HepG2 (cell line): ENCODE data around the gene PRRT2. TPM values are rescaled to one million over a fixed set of nuclear protein-coding genes. Genes with fewer than 3 reads are reported as not detected.

Source experiments
- BCLAF1 ChIP-seq: fragments of 450-650 bp; IDR thresholded peaks from 2 replicates; pipeline ENCODE4 v1.6.1; 2017; ENCODE audit warnings: mild to moderate bottlenecking
- BRD4 ChIP-seq: sonication (generic); formaldehyde crosslinking; IDR thresholded peaks from 2 replicates; pipeline ENCODE4 v1.4.0; 2020; ENCODE audit warnings: missing genetic modification reagents
- CBX5 ChIP-seq: sonication (generic); formaldehyde crosslinking; IDR thresholded peaks from 2 replicates; pipeline ENCODE4 v1.4.0; 2020; ENCODE audit warnings: missing genetic modification reagents, borderline replicate concordance
- ETS1 ChIP-seq: sonication (generic); formaldehyde crosslinking; IDR thresholded peaks from 2 replicates; pipeline ENCODE4 v1.4.0; 2020; ENCODE audit warnings: missing genetic modification reagents
- HNF4A ChIP-seq: sonication (generic); formaldehyde crosslinking; IDR thresholded peaks from 2 replicates; pipeline ENCODE4 v1.4.0; 2020; ENCODE audit warnings: missing genetic modification reagents
- HOMEZ ChIP-seq: IDR thresholded peaks from 2 replicates; pipeline ENCODE4 v1.6.1; 2016; ENCODE audit warnings: low read depth
- KDM2A ChIP-seq: sonication (generic); formaldehyde crosslinking; IDR thresholded peaks from 2 replicates; pipeline ENCODE4 v1.4.0; 2020; ENCODE audit warnings: low read depth, missing genetic modification reagents, borderline replicate concordance
- MBNL3 ChIP-seq: fragments of 250-450 bp; sonication (Bioruptor Pico); conservative IDR thresholded peaks from 2 replicates; pipeline ENCODE4 v1.8.0; 2022; ENCODE audit warnings: mild to moderate bottlenecking, inconsistent platforms
- MXD4 ChIP-seq: IDR thresholded peaks from 2 replicates; pipeline ENCODE4 v1.6.1; 2016; ENCODE audit warnings: mild to moderate bottlenecking, missing biosample characterization, missing genetic modification reagents
- SRSF9 ChIP-seq: fragments of 200-400 bp; formaldehyde crosslinking; IDR thresholded peaks from 2 replicates; pipeline ENCODE4 v1.6.1; 2018; ENCODE audit warnings: borderline replicate concordance, mild to moderate bottlenecking, low read depth, low read length; ENCODE audit not compliant: insufficient read depth, poor library complexity, severe bottlenecking
- UBTF ChIP-seq: sonication (generic); formaldehyde crosslinking; IDR thresholded peaks from 2 replicates; pipeline ENCODE4 v1.4.0; 2020; ENCODE audit warnings: mild to moderate bottlenecking, missing genetic modification reagents
- ZBTB2 ChIP-seq: sonication (generic); formaldehyde crosslinking; IDR thresholded peaks from 2 replicates; pipeline ENCODE4 v1.8.0; 2022; ENCODE audit warnings: low read depth, missing genetic modification reagents
- ZMYM4 ChIP-seq: sonication (generic); formaldehyde crosslinking; IDR thresholded peaks from 2 replicates; pipeline ENCODE4 v1.8.1; 2023; ENCODE audit warnings: mild to moderate bottlenecking, missing genetic modification reagents
- ZNF20 ChIP-seq: sonication (generic); formaldehyde crosslinking; IDR thresholded peaks from 2 replicates; pipeline ENCODE4 v1.4.0; 2020; ENCODE audit warnings: mild to moderate bottlenecking, moderate library complexity, missing genetic modification reagents
- ZNF691 ChIP-seq: sonication (generic); formaldehyde crosslinking; IDR thresholded peaks from 2 replicates; pipeline ENCODE4 v1.4.0; 2020; ENCODE audit warnings: missing genetic modification reagents, low read depth, mild to moderate bottlenecking, borderline replicate concordance
- ZNF780A ChIP-seq: sonication (generic); formaldehyde crosslinking; IDR thresholded peaks from 2 replicates; pipeline ENCODE4 v1.8.0; 2022; ENCODE audit warnings: mild to moderate bottlenecking, missing genetic modification reagents, moderate library complexity
- polyA plus RNA-seq, 8 experiments: library from polyadenylated mRNA; depleted of rRNA in 3 of 8; stranded (reverse) in 7 of 8; unstranded in 1 of 8; fragments of >200 nt; fragmentation: Illumina TruSeq in 4 of 8; extraction: Trizol in 4 of 8; gene quantifications; 2 replicates each; pipeline versions ENCODE4 v1.2.1 to v1.2.3, GENCODE V29; 2011 to 2016; ENCODE audit warnings: low read depth in 4 of 8, missing spikeins in 1 of 8, mixed read lengths in 1 of 8; ENCODE audit not compliant: insufficient read depth in 1 of 8
- total RNA-seq, 5 experiments: library from RNA; depleted of rRNA; stranded (reverse); fragments of >200 nt; fragmentation: Illumina TruSeq; extraction: Trizol; gene quantifications; 2 replicates each; pipeline ENCODE4 v1.2.3, GENCODE V29; 2016; ENCODE audit warnings: low read depth in 1 of 5

The PRRT2 gene
- total and polyA plus RNA-seq, 2 of the 13 experiments (the other 11 are each of a cell fraction or from before 2014, with no cell fraction given), result 0.51 to 1.1 TPM

- TF ChIP-seq ZNF780A (CRISPR knock-in tag) (peak; percentile 93; the same call in 1 of the 2 replicates), KDM2A (CRISPR knock-in tag) (peak; percentile 99), MXD4 (CRISPR knock-in tag) (peak; percentile 85), BCLAF1 (no peak), BRD4 (CRISPR knock-in tag) (peak; percentile 94; the same call in 1 of the 2 replicates), SRSF9 (no peak), ZNF20 (CRISPR knock-in tag) (no peak), MBNL3 (no peak), CBX5 (peak; percentile 94; the same call in 1 of the 2 replicates), ETS1 (CRISPR knock-in tag) (0 out of 2 replicates have a peak, but pooled peaks have one; percentile 28), ZMYM4 (CRISPR knock-in tag) (peak; percentile 89), ZBTB2 (CRISPR knock-in tag) (peak; percentile 99), HOMEZ (CRISPR knock-in tag) (peak; percentile 51; the same call in 1 of the 2 replicates), UBTF (CRISPR knock-in tag) (peak; percentile 87), ZNF691 (peak; percentile 90), HNF4A (peak; percentile 14; the same call in 1 of the 2 replicates)
Observed at GRCh38 chr16:29805232-29806098, 6.5 kb upstream of the PRRT2 start (continued).
